ENCODE measurements around the gene IL20RA.
"Not testable (repeated sequence)": the region's sequence is repeated elsewhere in the genome, so short reads cannot be mapped to it uniquely, and the experiment has no call there.

IL20RA gene

GRCh38 chr6:137076277-137077068 is 31.7 kb upstream of the IL20RA start:
- Histone ChIP-seq H3K9me3 (ENCODE audit: control insufficient read depth, insufficient read depth, low read depth, low read length) (no peaks in the 10 kb centered on the region), H3K4me3 (ENCODE audit: low read depth, low read length) (no peak overlapping the region)

DNA sequence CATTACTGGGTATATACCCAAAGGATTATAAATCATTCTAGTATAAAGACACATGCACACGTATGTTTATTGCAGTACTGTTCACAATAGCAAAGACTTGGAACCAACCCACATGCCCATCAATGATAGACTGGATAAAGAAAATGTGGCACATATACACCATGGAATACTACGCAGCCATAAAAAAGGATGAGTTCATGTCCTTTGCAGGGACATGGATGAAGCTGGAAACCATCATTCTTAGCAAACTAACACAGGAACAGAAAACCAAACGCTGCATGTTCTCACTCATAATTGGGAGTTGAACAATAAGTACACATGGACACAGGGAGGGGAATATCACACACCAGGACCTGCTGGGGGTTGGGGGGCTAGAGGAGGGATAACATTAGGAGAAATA is 31.0 kb upstream of the IL20RA start:
- not testable (repeated sequence) for H3K36me3 ChIP-seq (ENCODE audit: control insufficient read depth, insufficient read depth, low read length); H3K4me3 ChIP-seq (ENCODE audit: low read depth, low read length); H3K9me3 ChIP-seq (ENCODE audit: control insufficient read depth, insufficient read depth, low read depth, low read length); H3K9ac ChIP-seq (ENCODE audit: low read length); H3K27ac ChIP-seq (ENCODE audit: low read depth, low read length); H3K4me1 ChIP-seq (ENCODE audit: control insufficient read depth, insufficient read depth, low read length); H3K27me3 ChIP-seq (ENCODE audit: control insufficient read depth, insufficient read depth, low read length)

More at GRCh38 chr6:137076277-137077068, 31.7 kb upstream of the IL20RA start:
- no peak overlapping the region for H3K9ac ChIP-seq (ENCODE audit: low read length)
- H3K4me1 ChIP-seq (ENCODE audit: control insufficient read depth, insufficient read depth, low read length) = peaks cover 8% of the 10 kb centered on the region
- no peaks in the 10 kb centered on the region for H3K36me3 ChIP-seq (ENCODE audit: control insufficient read depth, insufficient read depth, low read length)
- H3K27me3 ChIP-seq (ENCODE audit: control insufficient read depth, insufficient read depth, low read length) = no peaks in the 10 kb centered on the region
- no peak overlapping the region for H3K27ac ChIP-seq (ENCODE audit: low read depth, low read length)

DNA sequence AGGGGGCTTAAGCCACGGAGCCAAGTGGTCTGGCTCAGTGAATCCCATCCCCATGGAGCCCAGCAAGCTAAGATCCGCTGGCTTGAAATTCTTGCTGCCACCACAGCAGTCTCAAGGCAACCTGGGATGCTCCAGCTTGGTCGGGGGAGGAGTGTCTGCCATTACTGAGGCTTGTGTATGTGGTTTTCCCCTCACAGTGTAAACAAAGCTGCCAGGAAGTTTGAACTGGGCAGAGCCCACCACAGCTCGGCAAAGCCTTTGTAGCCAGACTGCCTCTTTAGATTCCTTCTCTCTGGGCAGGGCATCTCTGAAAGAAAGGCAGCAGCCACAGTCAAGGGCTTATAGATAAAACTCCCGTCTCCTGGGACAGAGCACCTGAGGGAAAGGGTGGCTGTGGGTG is 25.5 kb upstream of the IL20RA start:
- H3K4me3 ChIP-seq (ENCODE audit: low read depth, low read length) = no peak overlapping the region
- no peaks in the 10 kb centered on the region for H3K27me3 ChIP-seq (ENCODE audit: control insufficient read depth, insufficient read depth, low read length)
- H3K36me3 ChIP-seq (ENCODE audit: control insufficient read depth, insufficient read depth, low read length) = no peaks in the 10 kb centered on the region
- H3K4me1 ChIP-seq (ENCODE audit: control insufficient read depth, insufficient read depth, low read length) = peaks cover 5% of the 10 kb centered on the region; the same call in 1 of the 2 replicates
- H3K9ac ChIP-seq (ENCODE audit: low read length) = no peak overlapping the region
- H3K27ac ChIP-seq (ENCODE audit: low read depth, low read length) = no peak overlapping the region
- no peaks in the 10 kb centered on the region for H3K9me3 ChIP-seq (ENCODE audit: control insufficient read depth, insufficient read depth, low read depth, low read length)

GRCh38 chr6:137067399-137067798 is 22.6 kb upstream of the IL20RA start:
- no peak overlapping the region for H3K4me3 ChIP-seq (ENCODE audit: low read depth, low read length)
- H3K9me3 ChIP-seq (ENCODE audit: control insufficient read depth, insufficient read depth, low read depth, low read length) = no peaks in the 10 kb centered on the region
- no peak overlapping the region for H3K27ac ChIP-seq (ENCODE audit: low read depth, low read length)
- no peak overlapping the region for H3K9ac ChIP-seq (ENCODE audit: low read length)
- H3K36me3 ChIP-seq (ENCODE audit: control insufficient read depth, insufficient read depth, low read length) = no peaks in the 10 kb centered on the region
- no peaks in the 10 kb centered on the region for H3K27me3 ChIP-seq (ENCODE audit: control insufficient read depth, insufficient read depth, low read length)
- H3K4me1 ChIP-seq (ENCODE audit: control insufficient read depth, insufficient read depth, low read length) = peaks cover 5% of the 10 kb centered on the region; the same call in 1 of the 2 replicates

DNA sequence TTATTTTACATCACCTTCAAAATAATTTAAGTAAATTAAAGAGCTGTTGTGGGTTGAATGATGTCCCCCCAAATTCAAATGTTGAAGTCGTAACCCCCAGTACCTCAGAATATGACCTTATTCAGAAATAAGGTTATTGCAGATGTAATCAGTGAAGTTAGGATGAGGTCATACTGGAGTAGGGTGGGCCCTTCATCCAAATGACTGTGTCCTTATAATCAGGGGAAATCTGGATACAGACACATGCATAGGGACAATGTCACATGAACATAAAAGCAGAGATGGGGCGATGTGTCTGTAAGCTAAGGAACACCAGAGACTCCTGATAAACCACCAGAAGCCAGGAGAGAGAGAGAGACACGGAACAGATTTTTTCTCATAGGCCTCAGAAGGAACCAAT is 13.3 kb upstream of the IL20RA start:
- Histone ChIP-seq H3K9ac (ENCODE audit: low read length) (no peak overlapping the region), H3K36me3 (ENCODE audit: control insufficient read depth, insufficient read depth, low read length) (no peaks in the 10 kb centered on the region), H3K4me3 (ENCODE audit: low read depth, low read length) (no peak overlapping the region), H3K27me3 (ENCODE audit: control insufficient read depth, insufficient read depth, low read length) (no peaks in the 10 kb centered on the region), H3K9me3 (ENCODE audit: control insufficient read depth, insufficient read depth, low read depth, low read length) (no peaks in the 10 kb centered on the region), H3K27ac (ENCODE audit: low read depth, low read length) (no peak overlapping the region), H3K4me1 (ENCODE audit: control insufficient read depth, insufficient read depth, low read length) (no peaks in the 10 kb centered on the region)

DNA sequence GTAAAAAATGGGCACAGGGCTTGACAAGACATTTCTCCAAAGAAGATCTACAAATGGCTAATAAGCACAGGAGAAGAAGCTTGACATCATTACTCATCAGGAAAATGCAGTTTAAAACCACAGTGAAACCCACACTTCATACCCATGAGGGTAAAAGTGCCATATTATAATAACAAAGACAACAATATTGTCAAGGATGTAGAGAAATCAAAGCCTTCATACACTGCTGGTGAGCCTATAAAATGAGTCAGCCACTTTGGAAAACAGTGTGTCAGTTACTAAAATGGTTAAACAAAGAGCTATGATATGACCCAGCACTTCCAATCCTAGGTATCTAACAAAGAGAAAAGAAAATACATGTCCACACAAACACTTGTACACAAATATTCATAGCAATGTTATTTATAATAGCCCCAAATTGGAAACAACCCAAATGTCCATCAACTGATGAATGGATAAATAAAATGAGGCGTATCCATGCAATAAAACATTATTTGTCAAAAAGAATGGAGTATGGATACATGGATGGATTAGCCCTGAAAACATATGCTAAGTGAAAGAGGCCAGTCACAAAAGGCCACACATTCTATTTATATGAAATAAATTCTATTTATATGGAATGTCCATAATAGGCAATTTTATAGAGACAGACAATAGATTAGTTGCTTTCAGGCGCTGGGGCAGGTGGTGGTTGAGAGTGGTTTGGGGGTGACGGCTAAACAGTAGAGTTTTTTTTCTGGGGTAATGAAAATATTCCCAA is 11.5 kb upstream of the IL20RA start:
- H3K4me1 ChIP-seq (ENCODE audit: control insufficient read depth, insufficient read depth, low read length) = no peaks in the 10 kb centered on the region
- H3K27me3 ChIP-seq (ENCODE audit: control insufficient read depth, insufficient read depth, low read length) = no peaks in the 10 kb centered on the region
- no peaks in the 10 kb centered on the region for H3K9me3 ChIP-seq (ENCODE audit: control insufficient read depth, insufficient read depth, low read depth, low read length)
- no peak overlapping the region for H3K9ac ChIP-seq (ENCODE audit: low read length)
- no peak overlapping the region for H3K4me3 ChIP-seq (ENCODE audit: low read depth, low read length)
- no peak overlapping the region for H3K27ac ChIP-seq (ENCODE audit: low read depth, low read length)
- no peaks in the 10 kb centered on the region for H3K36me3 ChIP-seq (ENCODE audit: control insufficient read depth, insufficient read depth, low read length)

GRCh38 chr6:137051790-137052472 is 7.2 kb upstream of the IL20RA start:
- Histone ChIP-seq H3K27me3 (ENCODE audit: control insufficient read depth, insufficient read depth, low read length) (0 out of 2 replicates have a peak, but pooled peaks cover 3% of the 10 kb centered on the region), H3K27ac (ENCODE audit: low read depth, low read length) (no peak overlapping the region), H3K9ac (ENCODE audit: low read length) (no peak overlapping the region), H3K4me3 (ENCODE audit: low read depth, low read length) (no peak overlapping the region), H3K36me3 (ENCODE audit: control insufficient read depth, insufficient read depth, low read length) (no peaks in the 10 kb centered on the region), H3K9me3 (ENCODE audit: control insufficient read depth, insufficient read depth, low read depth, low read length) (no peaks in the 10 kb centered on the region), H3K4me1 (ENCODE audit: control insufficient read depth, insufficient read depth, low read length) (no peaks in the 10 kb centered on the region)

- Histone ChIP-seq H3K9me3 (ENCODE audit: control insufficient read depth, insufficient read depth, low read depth, low read length) (no peaks in the 10 kb centered on the region), H3K9ac (ENCODE audit: low read length) (no peak overlapping the region), H3K27me3 (ENCODE audit: control insufficient read depth, insufficient read depth, low read length) (peaks cover 22% of the 10 kb centered on the region), H3K4me1 (ENCODE audit: control insufficient read depth, insufficient read depth, low read length) (no peaks in the 10 kb centered on the region), H3K36me3 (ENCODE audit: control insufficient read depth, insufficient read depth, low read length) (no peaks in the 10 kb centered on the region), H3K27ac (ENCODE audit: low read depth, low read length) (no peak overlapping the region), H3K4me3 (ENCODE audit: low read depth, low read length) (no peak overlapping the region)
Observed at GRCh38 chr6:137049095-137049494, 4.3 kb upstream of the IL20RA start.

GRCh38 chr6:137046871-137047412 is 2.2 kb upstream of the IL20RA start:
- no peaks in the 10 kb centered on the region for H3K9me3 ChIP-seq (ENCODE audit: control insufficient read depth, insufficient read depth, low read depth, low read length)
- H3K36me3 ChIP-seq (ENCODE audit: control insufficient read depth, insufficient read depth, low read length) = no peaks in the 10 kb centered on the region
- H3K9ac ChIP-seq (ENCODE audit: low read length) = no peak overlapping the region
- peaks cover 43% of the 10 kb centered on the region for H3K27me3 ChIP-seq (ENCODE audit: control insufficient read depth, insufficient read depth, low read length)
- no peak overlapping the region for H3K4me3 ChIP-seq (ENCODE audit: low read depth, low read length)
- H3K27ac ChIP-seq (ENCODE audit: low read depth, low read length) = no peak overlapping the region
- no peaks in the 10 kb centered on the region; the same call in 1 of the 2 replicates for H3K4me1 ChIP-seq (ENCODE audit: control insufficient read depth, insufficient read depth, low read length)

DNA sequence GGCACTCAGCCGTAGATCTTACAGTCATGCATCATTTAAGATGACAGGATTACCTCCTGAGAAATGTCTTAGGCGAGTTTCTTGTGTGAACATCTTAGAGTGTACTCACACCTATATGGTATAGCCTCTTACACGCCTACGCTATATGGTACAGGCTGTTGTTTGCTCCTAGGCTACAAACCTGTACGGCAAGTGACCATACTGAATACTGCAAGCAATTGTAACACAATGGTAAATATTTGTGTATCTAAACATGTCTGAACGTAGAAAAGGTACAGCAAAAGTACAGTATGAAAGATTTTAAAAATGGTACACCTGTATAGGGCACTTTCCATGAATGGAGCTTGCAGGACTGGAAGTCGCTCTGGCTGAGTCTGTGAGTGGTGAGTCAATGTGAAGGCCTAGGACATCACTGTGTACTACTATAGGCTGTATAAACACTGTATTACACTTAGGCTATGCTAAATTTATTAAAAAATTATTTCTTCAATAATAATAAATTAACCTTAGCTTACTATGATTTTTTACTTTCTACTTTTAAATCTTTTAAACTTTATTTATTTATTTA is 541 bp upstream of the IL20RA start:
- H3K4me1 ChIP-seq (ENCODE audit: control insufficient read depth, insufficient read depth, low read length) = no peaks in the 10 kb centered on the region; the same call in 1 of the 2 replicates
- H3K36me3 ChIP-seq (ENCODE audit: control insufficient read depth, insufficient read depth, low read length) = no peaks in the 10 kb centered on the region
- no peaks in the 10 kb centered on the region for H3K9me3 ChIP-seq (ENCODE audit: control insufficient read depth, insufficient read depth, low read depth, low read length)
- no peak overlapping the region for H3K9ac ChIP-seq (ENCODE audit: low read length)
- H3K4me3 ChIP-seq (ENCODE audit: low read depth, low read length) = peak overlapping the region; percentile 76
- H3K27me3 ChIP-seq (ENCODE audit: control insufficient read depth, insufficient read depth, low read length) = peaks cover 44% of the 10 kb centered on the region
- no peak overlapping the region for H3K27ac ChIP-seq (ENCODE audit: low read depth, low read length)
